GM06990 (cell line): ENCODE data around the gene ENTREP3.

ENCODE experiments used
- DNase-seq: peaks from one replicate; pipeline ENCODE4 v3.0.0-alpha.2; 2011; ENCODE audit not compliant: insufficient read length; ENCODE audit errors: extremely low read depth
- H3K27me3 ChIP-seq: replicated peaks from 2 replicates; pipeline ENCODE4 v1.6.0; 2011; ENCODE audit warnings: low read length; ENCODE audit not compliant: control insufficient read depth, insufficient read depth
- H3K36me3 ChIP-seq: 2 replicates; pipeline ENCODE4 v1.5.1; 2011; ENCODE audit warnings: low read length; ENCODE audit not compliant: control insufficient read depth, insufficient read depth
- H3K4me3 ChIP-seq: replicated peaks from 2 replicates; pipeline ENCODE4 v1.5.1; 2011; ENCODE audit warnings: low read depth, mild to moderate bottlenecking, control low read depth, low read length
- CTCF ChIP-seq: IDR thresholded peaks from 2 replicates; pipeline ENCODE4 v1.5.1; 2011; ENCODE audit warnings: low read length, control low read depth, mild to moderate bottlenecking, inconsistent platforms; ENCODE audit not compliant: insufficient read depth, poor library complexity, severe bottlenecking

Gene ENTREP3

GRCh38 chr1:155255243-155256007 lies at the start of gene ENTREP3:
Gene ENTREP3, minus strand, starts transcription at chr1:155255483. Its CDS starts 606 bp downstream, at chr1:155254877.
- TF ChIP-seq CTCF: no peak
- Histone ChIP-seq H3K27me3 (no peaks in the 10 kb centered on the region), H3K4me3 (peak within 1 kb of the TSS; percentile 77), H3K36me3 (peaks cover 7% of the 10 kb centered on the region)
- peak; percentile 84 for DNase-seq

GRCh38 chr1:155304558-155305063 lies 49.3 kb upstream of the ENTREP3 start:
- H3K27me3 ChIP-seq: no peaks in the 10 kb centered on the region
- H3K4me3 ChIP-seq: no peak overlapping the region
- no peak for DNase-seq
- no peaks in the 10 kb centered on the region for H3K36me3 ChIP-seq
- TF ChIP-seq CTCF: no peak

GRCh38 chr1:155301342-155301841 lies 46.1 kb upstream of the ENTREP3 start, which contains the start of gene PKLR:
Gene PKLR, minus strand, starts transcription at chr1:155301438. Its CDS starts 43 bp downstream, at chr1:155301395.
- H3K36me3 ChIP-seq: no peaks in the 10 kb centered on the region
- H3K27me3 ChIP-seq: no peaks in the 10 kb centered on the region
- TF ChIP-seq CTCF: no peak
- H3K4me3 ChIP-seq: no peak within 1 kb of the TSS
- no peak for DNase-seq

GRCh38 chr1:155300553-155301329 lies 45.5 kb upstream of the ENTREP3 start:
- Histone ChIP-seq H3K4me3 (no peak overlapping the region), H3K36me3 (no peaks in the 10 kb centered on the region), H3K27me3 (no peaks in the 10 kb centered on the region)
- no peak for DNase-seq
- no peak for TF ChIP-seq CTCF

GRCh38 chr1:155300024-155300423 lies 44.7 kb upstream of the ENTREP3 start:
- no peak for DNase-seq
- H3K4me3 ChIP-seq: no peak overlapping the region
- no peak for TF ChIP-seq CTCF
- H3K27me3 ChIP-seq: no peaks in the 10 kb centered on the region
- H3K36me3 ChIP-seq: no peaks in the 10 kb centered on the region
